ENCODE data around the gene DBNDD1.

GRCh38 chr16:90041896-90042473 lies 22.7 kb upstream of the DBNDD1 start:
- TF ChIP-seq CTCF (IDR thresholded peaks at IDR 0.05), result no peak
- TF ChIP-seq POLR2AphosphoS5 (IDR thresholded peaks at IDR 0.05), result no peak
- no peak for TF ChIP-seq POLR2A (IDR thresholded peaks at IDR 0.05)
